Body of pancreas (tissue), 4 donors: ENCODE data around the gene TJAP1. TPM values are rescaled to one million over a fixed set of nuclear protein-coding genes. Genes with fewer than 3 reads are reported as not detected.
"Not testable (repeated sequence)": the region's sequence is repeated elsewhere in the genome, so short reads cannot be mapped to it uniquely, and the experiment has no call there.

Source experiments
- ATAC-seq: fragments of 150-250 bp; one replicate; pipeline ENCODE4 v1.9.1; 2016
- DNase-seq, 4 donors: peaks; one replicate each; pipeline ENCODE4 v3.0.0-alpha.2; 2019
- H3K27ac ChIP-seq, 4 donors: fragments of 200-600 bp; sonication (generic); 1 replicate in 3 of 4; 2 replicates in 1 of 4; pipeline versions ENCODE4 v1.5.1 to v1.6.1; 2016 to 2019; ENCODE audit warnings: mild to moderate bottlenecking in 1 of 4, mixed read lengths in 1 of 4, moderate library complexity in 1 of 4
- H3K27me3 ChIP-seq, 2 donors: fragments of 200-600 bp; sonication (generic); one replicate each; pipeline ENCODE4 v1.6.0; 2016; ENCODE audit warnings: mild to moderate bottlenecking in 1 of 2
- H3K36me3 ChIP-seq, 2 donors: fragments of 200-600 bp; sonication (generic); replicated peaks in 1 of 2; 2 replicates each; pipeline ENCODE4 v1.5.1; 2016; ENCODE audit warnings: low read depth in 2 of 2; ENCODE audit not compliant: insufficient read depth in 1 of 2
- H3K4me1 ChIP-seq: fragments of 200-600 bp; sonication (generic); one replicate; pipeline ENCODE4 v1.6.0; 2016
- H3K4me3 ChIP-seq, 2 donors: fragments of 200-600 bp; sonication (generic); 1 replicate in 1 of 2; 2 replicates in 1 of 2; pipeline ENCODE4 v1.5.1; 2016 to 2019
- H3K9me3 ChIP-seq, 3 donors: fragments of 200-600 bp; sonication (generic); 1 replicate in 2 of 3; 2 replicates in 1 of 3; pipeline ENCODE4 v1.5.1; 2016
- POLR2A ChIP-seq, 3 donors: fragments of 450-650 bp; IDR thresholded peaks; one replicate each; pipeline ENCODE4 v1.6.1; 2016; ENCODE audit warnings: antibody characterized with exemption in 3 of 3, mild to moderate bottlenecking in 2 of 3
- WGBS, 2 donors: methylation state at CpG; one replicate each; pipeline ENCODE4 v1.1.5; 2017; 5-methylcytosine and 5-hydroxymethylcytosine counted together
- intact Hi-C: fragments of 100-400 bp; cut with DNase I; formaldehyde crosslinking; loops from one replicate; pipeline ENCODE4 v1.15.1; 2023
- total RNA-seq, 2 donors: library from RNA; depleted of rRNA; stranded (reverse); fragments of >200 nt; gene quantifications; one replicate each; pipeline ENCODE4 v1.1.0, GENCODE V29; 2016
- TF ChIP-seq, protein P1 (sequence below), 7 experiments: fragments of 450-650 bp in 4 of 7; fragments of 200-600 bp in 3 of 7; sonication (generic) in 3 of 7; IDR thresholded peaks; one replicate each; pipeline ENCODE4 v1.5.1; 2016 to 2019; ENCODE audit warnings: antibody characterized with exemption in 7 of 7

TJAP1 gene
- total RNA-seq, 2 donors from 2014 or later, result 16.9 to 47.5 TPM

DNA sequence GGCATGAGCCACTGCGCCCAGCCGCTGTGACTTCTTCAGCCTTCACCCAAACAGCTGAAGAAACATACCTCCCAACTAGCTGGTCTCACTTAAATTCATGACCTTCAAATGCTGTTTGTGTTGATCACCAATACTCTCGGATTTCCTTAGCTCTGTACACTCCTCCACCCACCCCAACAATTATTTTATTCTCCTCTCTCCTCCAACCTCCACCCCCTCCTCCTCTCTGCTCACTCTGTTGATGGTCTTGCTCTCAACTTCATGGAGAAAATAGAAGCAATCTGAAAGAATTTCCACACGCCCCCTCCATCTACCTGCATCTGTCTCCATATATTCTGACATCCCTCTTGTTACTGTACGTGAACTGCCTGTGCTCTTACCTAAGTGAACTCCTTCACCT, 15.4 kb upstream of the TJAP1 start:
- Histone ChIP-seq H3K4me3 (no peak overlapping the region), H3K27me3 (no peaks in the 10 kb centered on the region), H3K9me3 (no peaks in the 10 kb centered on the region), H3K4me1 (no peaks in the 10 kb centered on the region), H3K27ac (no peak overlapping the region), H3K36me3 (no peaks in the 10 kb centered on the region)
- DNase-seq, result no peak
- intact Hi-C loops, result no loop called here
- ATAC-seq, result no peak
- TF ChIP-seq POLR2A (IDR thresholded peaks at IDR 0.05), result no peak
- TF ChIP-seq, protein P1, sequence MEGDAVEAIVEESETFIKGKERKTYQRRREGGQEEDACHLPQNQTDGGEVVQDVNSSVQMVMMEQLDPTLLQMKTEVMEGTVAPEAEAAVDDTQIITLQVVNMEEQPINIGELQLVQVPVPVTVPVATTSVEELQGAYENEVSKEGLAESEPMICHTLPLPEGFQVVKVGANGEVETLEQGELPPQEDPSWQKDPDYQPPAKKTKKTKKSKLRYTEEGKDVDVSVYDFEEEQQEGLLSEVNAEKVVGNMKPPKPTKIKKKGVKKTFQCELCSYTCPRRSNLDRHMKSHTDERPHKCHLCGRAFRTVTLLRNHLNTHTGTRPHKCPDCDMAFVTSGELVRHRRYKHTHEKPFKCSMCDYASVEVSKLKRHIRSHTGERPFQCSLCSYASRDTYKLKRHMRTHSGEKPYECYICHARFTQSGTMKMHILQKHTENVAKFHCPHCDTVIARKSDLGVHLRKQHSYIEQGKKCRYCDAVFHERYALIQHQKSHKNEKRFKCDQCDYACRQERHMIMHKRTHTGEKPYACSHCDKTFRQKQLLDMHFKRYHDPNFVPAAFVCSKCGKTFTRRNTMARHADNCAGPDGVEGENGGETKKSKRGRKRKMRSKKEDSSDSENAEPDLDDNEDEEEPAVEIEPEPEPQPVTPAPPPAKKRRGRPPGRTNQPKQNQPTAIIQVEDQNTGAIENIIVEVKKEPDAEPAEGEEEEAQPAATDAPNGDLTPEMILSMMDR (IDR thresholded peaks at IDR 0.05), result no peak
- 38 to 43% methylated on average over 5 of the region's 5 CpGs for WGBS, 2 donors

DNA sequence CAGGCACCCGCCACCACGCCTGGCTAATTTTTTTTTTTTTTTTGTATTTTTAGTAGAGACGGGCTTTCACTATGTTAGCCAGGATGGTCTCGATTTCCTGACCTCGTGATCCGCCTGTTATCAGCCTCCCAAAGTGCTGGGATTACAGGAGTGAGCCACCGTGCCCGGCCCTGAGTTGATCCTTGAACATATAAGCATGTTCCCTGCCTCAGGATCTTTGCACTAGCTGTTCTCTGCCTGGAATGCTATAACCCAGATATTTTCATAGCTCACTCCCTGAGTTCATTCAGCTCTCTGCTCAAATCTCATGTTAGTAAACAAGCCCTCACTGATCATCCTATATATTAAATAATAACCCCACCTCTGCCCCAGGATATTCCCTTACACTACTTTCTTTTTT, 13.0 kb upstream of the TJAP1 start:
- WGBS, 2 donors, result 63 to 75% methylated on average over 8 of the region's 8 CpGs
- ATAC-seq, result no peak
- Histone ChIP-seq H3K9me3 (no peaks in the 10 kb centered on the region), H3K36me3 (no peaks in the 10 kb centered on the region), H3K27me3 (no peaks in the 10 kb centered on the region), H3K4me1 (no peaks in the 10 kb centered on the region), H3K27ac (no peak overlapping the region), H3K4me3 (no peak overlapping the region)
- TF ChIP-seq, protein P1 (IDR thresholded peaks at IDR 0.05), result no peak
- no peak for TF ChIP-seq POLR2A (IDR thresholded peaks at IDR 0.05)
- DNase-seq, result no peak
- intact Hi-C loops, result no loop called here

DNA sequence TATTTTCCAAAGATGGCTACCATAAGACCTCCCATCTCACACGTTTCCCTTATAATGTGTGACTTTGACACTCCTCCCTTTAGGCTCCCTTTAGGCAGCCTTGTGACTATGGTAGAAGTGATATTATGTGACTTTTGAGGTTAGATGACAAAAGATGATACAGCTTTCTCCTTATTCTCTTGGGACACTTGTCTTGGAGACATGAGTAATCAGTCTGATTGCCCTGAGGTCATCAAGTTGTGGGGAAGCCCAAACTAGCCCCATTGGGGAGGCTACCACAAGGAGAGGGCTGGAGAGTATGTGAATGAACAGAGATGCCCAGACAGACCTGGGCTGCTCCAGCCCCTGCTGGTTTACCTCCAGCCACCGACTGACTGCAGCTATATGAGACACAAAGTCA, 11.4 kb upstream of the TJAP1 start:
- no peaks in the 10 kb centered on the region for H3K36me3 ChIP-seq
- no peak for DNase-seq
- 33 to 38% methylated on average over 2 of the region's 2 CpGs for WGBS, 2 donors
- intact Hi-C loops, result no loop called here
- no peaks in the 10 kb centered on the region for H3K27me3 ChIP-seq
- H3K4me1 ChIP-seq, result no peaks in the 10 kb centered on the region
- no peak overlapping the region for H3K27ac ChIP-seq
- no peak overlapping the region for H3K4me3 ChIP-seq
- ATAC-seq, result no peak
- no peaks in the 10 kb centered on the region for H3K9me3 ChIP-seq
- TF ChIP-seq POLR2A (IDR thresholded peaks at IDR 0.05), result no peak
- TF ChIP-seq, protein P1 (IDR thresholded peaks at IDR 0.05), result no peak

DNA sequence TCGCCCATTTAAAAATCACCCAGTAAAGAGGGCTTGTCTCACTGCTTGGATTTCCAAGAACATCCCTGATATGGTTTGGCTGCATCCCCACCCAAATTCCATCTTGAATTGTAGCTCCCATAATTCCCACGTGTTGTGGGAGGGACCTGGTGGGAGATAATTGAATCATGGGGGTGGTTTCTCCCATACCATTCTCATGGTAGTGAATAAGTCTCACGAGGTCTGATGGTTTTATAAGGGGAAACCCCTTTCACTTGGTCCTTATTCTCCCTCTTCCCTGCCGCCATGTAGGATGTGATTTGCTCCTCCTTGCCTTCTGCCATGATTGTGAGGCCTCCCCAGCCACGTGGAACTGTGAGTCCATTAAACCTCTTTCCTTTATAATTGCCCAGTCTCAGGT, 10.1 kb upstream of the TJAP1 start:
- H3K4me3 ChIP-seq, ATAC-seq, intact Hi-C loops, DNase-seq, H3K36me3 ChIP-seq, H3K4me1 ChIP-seq, H3K27ac ChIP-seq, H3K9me3 ChIP-seq, H3K27me3 ChIP-seq: not testable (repeated sequence)
- 65 to 71% methylated on average over 5 of the region's 5 CpGs for WGBS, 2 donors

DNA sequence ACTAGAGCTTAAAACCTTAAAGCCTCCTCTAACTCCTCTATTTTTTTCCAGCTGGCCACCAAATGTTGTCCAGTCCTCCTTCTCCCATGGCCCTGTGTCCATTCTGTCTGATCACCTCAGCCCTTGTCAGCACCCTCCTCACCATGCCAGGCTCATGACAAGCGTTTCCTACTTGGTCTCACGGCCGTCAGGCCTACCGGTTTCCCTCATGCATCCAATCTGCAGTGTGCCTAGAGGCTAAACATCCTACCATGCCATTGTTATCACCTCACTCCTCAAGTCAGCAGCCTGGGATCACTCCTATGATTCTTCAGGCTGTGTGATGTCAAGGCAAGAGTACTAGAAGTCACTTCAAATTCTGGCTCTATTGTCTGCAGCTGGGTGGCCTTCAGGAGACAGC, 9.6 kb upstream of the TJAP1 start:
- TF ChIP-seq POLR2A (IDR thresholded peaks at IDR 0.05), result no peak
- TF ChIP-seq, protein P1 (IDR thresholded peaks at IDR 0.05), result no peak
- no peaks in the 10 kb centered on the region for H3K4me1 ChIP-seq
- 73 to 82% methylated on average over 4 of the region's 4 CpGs for WGBS, 2 donors
- no peak overlapping the region for H3K27ac ChIP-seq
- H3K36me3 ChIP-seq, result no peaks in the 10 kb centered on the region
- H3K27me3 ChIP-seq, result no peaks in the 10 kb centered on the region
- H3K4me3 ChIP-seq, result no peak overlapping the region
- no peaks in the 10 kb centered on the region for H3K9me3 ChIP-seq
- DNase-seq (no peak), ATAC-seq (no peak)
- intact Hi-C loops, result no loop called here
